ENCODE results near the gene ZCCHC2. TPM values are rescaled to one million over a fixed set of nuclear protein-coding genes. Genes with fewer than 3 reads are reported as not detected.

Gene ZCCHC2
- total RNA-seq, result 10 to 100 TPM; 29.9 to 60.8 (median 40.6) TPM

DNA sequence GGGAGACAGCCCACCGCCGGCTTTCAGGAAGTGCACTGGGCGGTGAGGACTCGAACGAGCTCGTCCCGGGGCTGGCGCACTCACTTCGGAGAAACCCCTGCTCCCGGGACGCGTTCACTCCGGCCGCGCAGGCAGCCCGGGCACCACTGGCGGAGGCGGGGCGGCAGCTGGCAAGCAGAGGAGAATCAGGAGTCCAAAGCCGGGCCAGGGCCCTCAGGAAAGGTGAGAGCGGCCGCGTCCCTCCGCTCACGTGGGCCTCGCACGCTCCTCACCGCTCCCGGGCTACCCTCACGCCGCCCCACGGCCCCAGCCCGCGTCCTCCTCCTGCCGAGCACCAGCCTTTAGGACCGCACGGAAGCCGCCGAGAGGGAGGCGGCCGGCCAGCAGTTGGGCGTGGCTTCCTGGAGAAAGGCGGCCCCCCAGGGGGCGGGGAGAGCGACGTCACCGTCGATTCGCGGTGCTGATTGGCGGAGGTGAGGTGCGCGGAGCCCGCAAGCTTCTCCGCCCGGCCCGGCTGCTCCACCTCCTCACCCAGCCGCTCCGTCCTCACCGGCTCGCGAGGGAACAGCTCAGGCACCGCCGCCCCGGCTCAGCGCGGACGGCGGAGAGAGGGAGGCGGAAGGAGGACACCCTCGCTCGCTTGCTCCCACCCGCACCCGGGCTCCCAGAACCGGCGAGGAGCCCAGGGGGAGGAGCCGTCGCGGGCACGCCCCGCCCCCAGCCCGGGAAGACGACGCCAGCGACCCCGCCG, at the start of gene ZCCHC2:
ZCCHC2 (plus strand) TSS at position 522 of the 751 bp plus-strand sequence. CDS start 400 bp downstream, outside the sequence.
- peak; percentile 98 to 100 for DNase-seq

DNA sequence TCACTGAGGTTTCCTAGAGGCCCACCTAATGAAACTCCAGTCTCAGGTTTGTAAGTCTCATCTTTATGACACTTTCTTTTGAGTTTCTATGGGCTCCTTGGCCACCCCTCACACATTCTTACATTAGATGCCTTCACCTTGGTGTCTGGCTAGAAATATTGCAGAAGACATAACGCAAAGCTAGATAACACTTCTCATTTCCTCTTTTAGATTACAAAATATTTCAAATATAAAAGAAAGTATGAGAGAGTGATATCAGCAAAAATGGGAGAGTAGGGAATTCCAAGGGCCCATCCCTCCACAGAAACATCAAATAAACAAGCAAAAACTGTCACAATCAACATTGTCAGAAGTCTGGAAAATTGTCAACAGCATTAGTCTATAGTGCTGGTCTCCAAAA, 43.3 kb upstream of the ZCCHC2 start:
- H3K4me1 ChIP-seq, result no peaks in the 10 kb centered on the region
- no peaks in the 10 kb centered on the region for H3K36me3 ChIP-seq
- H3K4me3 ChIP-seq, result no peak overlapping the region
- peaks cover 0 to 10% (median 8%) of the 10 kb centered on the region in 4 donors for H3K9me3 ChIP-seq
- no peak for TF ChIP-seq POLR2A (IDR thresholded peaks at IDR 0.05)
- TF ChIP-seq EP300 (IDR thresholded peaks at IDR 0.05), result no peak
- TF ChIP-seq, protein P1, sequence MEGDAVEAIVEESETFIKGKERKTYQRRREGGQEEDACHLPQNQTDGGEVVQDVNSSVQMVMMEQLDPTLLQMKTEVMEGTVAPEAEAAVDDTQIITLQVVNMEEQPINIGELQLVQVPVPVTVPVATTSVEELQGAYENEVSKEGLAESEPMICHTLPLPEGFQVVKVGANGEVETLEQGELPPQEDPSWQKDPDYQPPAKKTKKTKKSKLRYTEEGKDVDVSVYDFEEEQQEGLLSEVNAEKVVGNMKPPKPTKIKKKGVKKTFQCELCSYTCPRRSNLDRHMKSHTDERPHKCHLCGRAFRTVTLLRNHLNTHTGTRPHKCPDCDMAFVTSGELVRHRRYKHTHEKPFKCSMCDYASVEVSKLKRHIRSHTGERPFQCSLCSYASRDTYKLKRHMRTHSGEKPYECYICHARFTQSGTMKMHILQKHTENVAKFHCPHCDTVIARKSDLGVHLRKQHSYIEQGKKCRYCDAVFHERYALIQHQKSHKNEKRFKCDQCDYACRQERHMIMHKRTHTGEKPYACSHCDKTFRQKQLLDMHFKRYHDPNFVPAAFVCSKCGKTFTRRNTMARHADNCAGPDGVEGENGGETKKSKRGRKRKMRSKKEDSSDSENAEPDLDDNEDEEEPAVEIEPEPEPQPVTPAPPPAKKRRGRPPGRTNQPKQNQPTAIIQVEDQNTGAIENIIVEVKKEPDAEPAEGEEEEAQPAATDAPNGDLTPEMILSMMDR (IDR thresholded peaks at IDR 0.05), result no peak
- TF ChIP-seq POLR2AphosphoS5 (IDR thresholded peaks at IDR 0.05), result no peak
- 61 to 74% methylated on average over 1 of the region's 1 CpG for WGBS, 2 donors
- no peaks in the 10 kb centered on the region for H3K27me3 ChIP-seq
- H3K27ac ChIP-seq, result no peak overlapping the region
- DNase-seq (no peak), ATAC-seq (ENCODE audit: low FRiP score in 2 of 2) (no peak)

More for the DNA sequence above, at the start of gene ZCCHC2:
- Histone ChIP-seq H3K27me3 (no peaks in the 10 kb centered on the region), H3K4me1 (peaks cover 16 to 34% (median 24%) of the 10 kb centered on the region in 4 donors), H3K36me3 (no peaks in the 10 kb centered on the region), H3K9me3 (no peaks in the 10 kb centered on the region), H3K27ac (peak within 1 kb of the TSS; percentile 94 to 98 (median 96)), H3K4me3 (peak within 1 kb of the TSS; percentile 61 to 90 (median 74))
- WGBS, 2 donors, result 0 to 1% methylated on average over 20 to 40 of the region's 87 CpGs
- peak; percentile 94 to 97 for ATAC-seq (ENCODE audit: low FRiP score in 2 of 2)
- TF ChIP-seq EP300 (IDR thresholded peaks at IDR 0.05) (peak in 1 of 4 donors; percentile 54), POLR2AphosphoS5 (IDR thresholded peaks at IDR 0.05) (peak; percentile 92 to 97), POLR2A (IDR thresholded peaks at IDR 0.05) (peak in 3 of 4 donors; percentile 59 to 95 (median 87))
- TF ChIP-seq, protein P1 (IDR thresholded peaks at IDR 0.05), result peak in 1 of 6 experiments; percentile 13

DNA sequence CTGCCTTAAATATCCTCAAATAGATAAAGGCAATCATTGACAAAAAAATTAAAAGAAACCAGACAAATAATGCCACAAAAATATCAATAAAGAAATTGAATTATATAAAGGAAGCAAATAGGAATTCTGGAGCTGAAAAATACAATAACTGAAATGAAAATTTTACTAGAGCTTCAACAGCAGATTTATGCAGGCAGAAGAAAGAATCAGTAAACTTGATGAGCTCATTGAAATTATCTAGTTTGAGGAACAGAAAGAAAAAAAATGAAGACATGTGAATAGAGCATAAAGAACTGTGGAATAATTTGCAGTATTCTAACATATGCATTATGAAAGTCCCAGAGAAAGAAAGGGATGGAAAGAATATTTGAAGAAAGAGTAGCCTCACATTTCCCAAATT, 41.9 kb upstream of the ZCCHC2 start:
- Histone ChIP-seq H3K4me3 (no peak overlapping the region), H3K27me3 (no peaks in the 10 kb centered on the region), H3K9me3 (peaks cover 0 to 10% (median 8%) of the 10 kb centered on the region in 4 donors), H3K27ac (no peak overlapping the region), H3K4me1 (no peaks in the 10 kb centered on the region), H3K36me3 (no peaks in the 10 kb centered on the region)
- ATAC-seq (ENCODE audit: low FRiP score in 2 of 2) (no peak), DNase-seq (no peak)
- TF ChIP-seq, protein P1 (IDR thresholded peaks at IDR 0.05), result no peak
- TF ChIP-seq POLR2AphosphoS5 (IDR thresholded peaks at IDR 0.05) (no peak), EP300 (IDR thresholded peaks at IDR 0.05) (no peak), POLR2A (IDR thresholded peaks at IDR 0.05) (no peak)

DNA sequence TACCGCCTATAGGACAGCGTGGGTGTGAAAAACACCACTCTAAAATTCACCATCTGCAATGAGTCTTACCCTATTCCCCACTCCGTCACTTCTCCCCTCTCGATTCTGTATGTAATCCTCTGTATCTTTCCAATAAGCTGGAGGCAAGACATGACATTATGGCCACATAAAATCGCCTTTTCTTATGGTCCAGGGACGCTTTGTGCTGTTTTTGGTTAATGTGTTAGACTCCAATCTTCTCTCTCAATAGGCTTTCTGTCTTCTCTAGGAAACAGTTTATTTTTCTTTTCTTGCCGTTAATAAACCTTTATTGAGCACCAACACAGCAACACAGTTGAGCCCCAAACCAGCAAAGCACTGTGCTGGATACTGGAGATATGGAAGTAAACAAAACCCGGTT, 37.9 kb upstream of the ZCCHC2 start:
- H3K27ac ChIP-seq, result no peak overlapping the region

More for the DNA sequence above, 37.9 kb upstream of the ZCCHC2 start:
- Histone ChIP-seq H3K4me1 (no peaks in the 10 kb centered on the region), H3K27me3 (no peaks in the 10 kb centered on the region), H3K4me3 (no peak overlapping the region), H3K9me3 (peaks cover 0 to 10% (median 8%) of the 10 kb centered on the region in 4 donors), H3K36me3 (no peaks in the 10 kb centered on the region)
- no peak for TF ChIP-seq POLR2A (IDR thresholded peaks at IDR 0.05)
- TF ChIP-seq, protein P1 (IDR thresholded peaks at IDR 0.05), result no peak
- TF ChIP-seq EP300 (IDR thresholded peaks at IDR 0.05), result no peak
- TF ChIP-seq POLR2AphosphoS5 (IDR thresholded peaks at IDR 0.05), result no peak
- WGBS, 2 donors, result 74 to 78% methylated on average over 8 of the region's 8 CpGs
- no peak for ATAC-seq (ENCODE audit: low FRiP score in 2 of 2)
- no peak for DNase-seq

Measured in upper lobe of left lung (tissue), 6 donors.